ENCODE data around the gene FBLN1. TPM values are rescaled to one million over a fixed set of nuclear protein-coding genes. Genes with fewer than 3 reads are reported as not detected.

The FBLN1 gene
- total RNA-seq, 1 experiment from 2014 or later: 23.4 TPM

DNA sequence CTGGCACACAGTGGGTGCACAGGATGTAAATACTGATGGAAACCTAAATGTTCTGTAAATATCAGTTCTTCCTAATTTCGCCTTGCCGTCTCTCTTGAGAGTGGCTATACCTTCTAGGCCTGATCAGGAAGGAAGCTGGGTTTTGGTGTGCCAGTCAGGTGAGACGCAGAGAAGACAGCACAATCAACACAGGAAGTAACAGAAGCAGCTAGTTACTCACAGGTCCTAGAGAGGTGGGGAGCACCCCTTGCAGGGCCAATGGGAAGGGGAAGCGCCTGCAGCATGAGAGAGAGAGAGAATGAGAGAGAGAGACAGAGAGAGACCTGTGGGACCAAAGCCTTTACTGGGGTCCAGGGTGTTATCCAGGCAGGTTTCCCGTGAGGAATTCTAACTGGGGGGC lies 80.8 kb downstream of the FBLN1 start:
- Histone ChIP-seq H3K9ac (ENCODE audit: low read length) (no peak overlapping the region), H3K27me3 (ENCODE audit: insufficient read depth, low read length) (no peaks in the 10 kb centered on the region), H3K36me3 (ENCODE audit: control insufficient read depth in 1 of 2, insufficient read depth in 2 of 2, low read length in 2 of 2) (no peaks in the 10 kb centered on the region), H3K4me3 (replicated peaks in 1 of 2; ENCODE audit: low read depth in 1 of 2, low read length in 2 of 2) (no peak overlapping the region), H3K79me2 (ENCODE audit: insufficient read depth, low read length) (no peaks in the 10 kb centered on the region), H3K27ac (ENCODE audit: low read depth, low read length) (no peak overlapping the region), H3K4me2 (ENCODE audit: low read length) (no peak overlapping the region), H3K9me3 (ENCODE audit: control insufficient read depth in 1 of 2, insufficient read depth in 1 of 2, low read depth in 1 of 2, low read length in 2 of 2) (no peaks in the 10 kb centered on the region), H4K20me1 (ENCODE audit: insufficient read depth) (no peaks in the 10 kb centered on the region), H3K4me1 (ENCODE audit: control insufficient read depth in 1 of 2, insufficient read depth in 2 of 2, low read length in 2 of 2) (peaks cover 0 to 4% of the 10 kb centered on the region in 2 experiments; a peak in 1 of 4 replicates), H3K9me2 (ENCODE audit: insufficient read depth) (no peaks in the 10 kb centered on the region), H2AFZ (ENCODE audit: low read depth, low read length, poor library complexity, severe bottlenecking) (no peak overlapping the region)
- DNase-seq (ENCODE audit: low read depth, low spot score) (no peak), ATAC-seq (no peak)
- ChIA-PET POLR2A (no interaction called here), CTCF (no interaction called here), RAD21 (ENCODE audit: low non-redundant PET in 1 of 2, low total read pairs in 2 of 2, uncharacterized antibody in 2 of 2, unreplicated experiment in 2 of 2) (no interaction called here)
- TF ChIP-seq ZFX (IDR thresholded peaks at IDR 0.05) (no peak), YY1 (IDR thresholded peaks at IDR 0.05; ENCODE audit: extremely low read depth, insufficient replicate concordance, low read depth, low read length) (no peak), FOSL1 (IDR thresholded peaks at IDR 0.05; ENCODE audit: low read depth) (no peak), CEBPB (IDR thresholded peaks at IDR 0.05; ENCODE audit: low read depth) (no peak), MAX (IDR thresholded peaks at IDR 0.05) (no peak), ZNF274 (IDR thresholded peaks at IDR 0.05; ENCODE audit: low read depth, low read length) (no peak), ELF1 (IDR thresholded peaks at IDR 0.05; ENCODE audit: borderline replicate concordance, low read depth) (no peak), EGR1 (IDR thresholded peaks at IDR 0.05; ENCODE audit: low read depth) (no peak), RAD21 (IDR thresholded peaks at IDR 0.05; ENCODE audit: low read depth) (no peak), JUND (IDR thresholded peaks at IDR 0.05) (no peak), POLR2A (IDR thresholded peaks at IDR 0.05; ENCODE audit: borderline replicate concordance, extremely low read depth, insufficient read depth, insufficient read length) (no peak), ZBTB33 (IDR thresholded peaks at IDR 0.05; ENCODE audit: extremely low read depth, insufficient replicate concordance, low read length) (no peak), TCF7L2 (IDR thresholded peaks at IDR 0.05; ENCODE audit: borderline replicate concordance, extremely low read depth, insufficient read depth, insufficient read length) (no peak), SRF (IDR thresholded peaks at IDR 0.05; ENCODE audit: low read depth) (no peak), SIN3A (IDR thresholded peaks at IDR 0.05; ENCODE audit: low read depth) (no peak), CBX3 (IDR thresholded peaks at IDR 0.05; ENCODE audit: low read depth) (no peak)
- BruUV-seq (replicated peaks): no TSS peak
- intact Hi-C loops (cut with micrococcal nuclease): no loop called here

Measured in HCT116 (cell line).